Neural progenitor cell (in vitro differentiated cells): Measurements from ENCODE around the gene SMPX.

ENCODE experiments used
- EZH2phosphoT487 ChIP-seq: fragments of 200-600 bp; sonication (generic); IDR thresholded peaks from 2 replicates; pipeline ENCODE4 v1.6.1; 2017; ENCODE audit warnings: antibody characterized with exemption
- TF ChIP-seq, protein P1 (sequence below): fragments of 200-600 bp; sonication (generic); IDR thresholded peaks from 2 replicates; pipeline ENCODE4 v1.5.1; 2017; ENCODE audit warnings: antibody characterized with exemption, mild to moderate bottlenecking

- TF ChIP-seq, protein P1, sequence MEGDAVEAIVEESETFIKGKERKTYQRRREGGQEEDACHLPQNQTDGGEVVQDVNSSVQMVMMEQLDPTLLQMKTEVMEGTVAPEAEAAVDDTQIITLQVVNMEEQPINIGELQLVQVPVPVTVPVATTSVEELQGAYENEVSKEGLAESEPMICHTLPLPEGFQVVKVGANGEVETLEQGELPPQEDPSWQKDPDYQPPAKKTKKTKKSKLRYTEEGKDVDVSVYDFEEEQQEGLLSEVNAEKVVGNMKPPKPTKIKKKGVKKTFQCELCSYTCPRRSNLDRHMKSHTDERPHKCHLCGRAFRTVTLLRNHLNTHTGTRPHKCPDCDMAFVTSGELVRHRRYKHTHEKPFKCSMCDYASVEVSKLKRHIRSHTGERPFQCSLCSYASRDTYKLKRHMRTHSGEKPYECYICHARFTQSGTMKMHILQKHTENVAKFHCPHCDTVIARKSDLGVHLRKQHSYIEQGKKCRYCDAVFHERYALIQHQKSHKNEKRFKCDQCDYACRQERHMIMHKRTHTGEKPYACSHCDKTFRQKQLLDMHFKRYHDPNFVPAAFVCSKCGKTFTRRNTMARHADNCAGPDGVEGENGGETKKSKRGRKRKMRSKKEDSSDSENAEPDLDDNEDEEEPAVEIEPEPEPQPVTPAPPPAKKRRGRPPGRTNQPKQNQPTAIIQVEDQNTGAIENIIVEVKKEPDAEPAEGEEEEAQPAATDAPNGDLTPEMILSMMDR: no peak
- TF ChIP-seq EZH2phosphoT487: no peak
These were observed 55.2 kb downstream of the SMPX start for GRCh38 chrX:21702725-21703124.
